Stimulated activated CD4-positive, alpha-beta T cell treated with anti-CD3 and anti-CD28 coated beads, Interleukin-2, amount 100 ng/mL, for 24 hours (primary cell): ENCODE measurements around the gene CFI.

Experiments used
- DNase-seq, 2 donors: peaks; one replicate each; pipeline ENCODE4 v3.0.0-alpha.2; 2020

CFI gene

DNA sequence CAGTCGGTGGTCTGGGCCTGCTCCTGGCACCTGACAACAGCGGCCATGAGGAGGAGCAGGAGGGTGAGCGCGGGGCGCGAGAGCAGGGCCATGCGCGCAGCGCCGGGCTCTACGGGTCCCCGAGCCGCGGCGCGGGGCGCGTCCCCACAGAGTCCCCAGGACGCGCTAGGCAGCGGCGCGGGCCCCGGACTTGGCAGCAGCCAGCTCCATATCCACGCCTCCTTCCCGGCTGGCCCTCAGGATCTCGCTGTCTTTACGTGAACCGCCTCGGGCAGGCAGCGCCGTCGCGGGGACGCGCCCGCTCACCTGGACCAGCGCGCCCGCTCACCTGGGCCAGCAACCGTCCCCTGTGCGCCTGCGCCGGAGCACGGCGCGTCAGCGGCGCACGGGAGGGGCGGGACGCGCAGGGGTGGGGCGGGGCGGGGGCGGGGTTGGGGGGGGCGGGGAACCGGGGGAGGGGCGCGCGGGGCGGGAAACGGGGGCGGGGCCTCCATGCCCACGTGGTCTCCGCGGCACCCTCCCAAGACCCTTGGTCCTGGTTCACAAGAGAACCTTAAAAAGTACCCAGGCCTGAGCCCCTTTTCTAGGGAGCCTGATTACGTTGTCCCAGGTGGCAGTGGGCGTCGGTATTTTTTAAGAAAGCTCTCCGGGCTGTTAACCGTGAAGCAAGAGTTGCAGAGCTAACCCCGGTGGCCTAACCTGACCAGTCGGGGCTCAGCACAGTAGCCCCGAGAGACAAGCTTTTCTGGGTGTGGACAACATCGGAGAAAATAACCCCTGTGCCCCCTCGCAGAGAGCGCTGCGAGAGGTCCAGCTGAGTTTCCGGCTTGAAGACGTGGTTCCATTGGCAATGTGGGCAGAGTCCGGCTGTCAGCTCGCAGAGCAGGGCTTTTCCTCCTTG, 71.8 kb downstream of the CFI start, which contains the start of gene PLA2G12A:
TSS of gene PLA2G12A (minus strand) at position 353 of the 901 bp plus-strand sequence. CDS start at position 92, 261 bp downstream.
- DNase-seq: peak; percentile 71 to 72

DNA sequence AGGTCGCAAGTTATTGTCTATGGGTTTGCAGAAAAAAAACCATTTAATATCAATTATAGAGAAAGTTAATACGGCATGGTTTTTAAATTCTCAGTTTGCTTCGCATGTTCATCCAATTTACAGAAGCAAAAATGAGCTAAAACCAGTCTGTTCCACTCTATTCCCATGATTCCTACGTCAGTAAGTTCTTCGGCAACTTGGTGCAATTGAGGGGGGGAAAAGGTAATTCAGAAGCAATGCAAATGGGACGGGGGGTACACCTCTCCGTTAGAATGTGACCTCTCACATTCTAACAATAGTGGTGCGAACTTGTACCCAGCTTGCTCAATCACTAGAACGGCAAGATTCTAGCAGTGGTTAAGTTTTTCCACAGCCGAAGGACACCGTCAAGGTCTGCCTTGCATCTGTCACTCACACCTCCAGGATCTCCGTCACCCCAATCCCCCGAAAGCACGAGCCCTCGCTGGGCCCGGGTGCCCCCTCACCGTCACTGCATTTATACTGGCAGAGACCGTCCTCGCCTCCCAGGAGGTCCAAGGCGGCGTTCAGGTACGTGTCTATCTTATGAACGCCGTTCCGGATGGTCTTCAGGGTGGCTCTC, 72.6 kb downstream of the CFI start:
- DNase-seq: peak in 1 of 2 donors; percentile 30

DNA sequence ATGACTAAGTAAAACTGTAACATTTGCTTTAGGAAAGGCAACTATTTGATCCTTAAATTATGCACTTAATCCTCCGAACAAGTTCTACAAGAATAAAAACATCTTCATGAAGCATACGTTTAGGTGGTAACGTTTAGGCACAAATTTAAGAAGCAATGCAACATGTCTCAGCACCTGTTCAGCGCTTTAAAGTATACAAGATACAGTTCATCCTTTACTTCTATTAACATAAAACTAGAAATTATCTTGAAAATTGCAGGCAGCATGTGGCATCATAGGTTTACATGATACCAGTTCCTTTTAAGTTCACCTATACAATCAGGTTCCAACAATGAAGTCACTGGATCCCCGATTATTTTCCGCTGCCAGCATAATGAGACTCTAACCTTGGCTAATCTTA, 73.4 kb downstream of the CFI start:
- no peak for DNase-seq

DNA sequence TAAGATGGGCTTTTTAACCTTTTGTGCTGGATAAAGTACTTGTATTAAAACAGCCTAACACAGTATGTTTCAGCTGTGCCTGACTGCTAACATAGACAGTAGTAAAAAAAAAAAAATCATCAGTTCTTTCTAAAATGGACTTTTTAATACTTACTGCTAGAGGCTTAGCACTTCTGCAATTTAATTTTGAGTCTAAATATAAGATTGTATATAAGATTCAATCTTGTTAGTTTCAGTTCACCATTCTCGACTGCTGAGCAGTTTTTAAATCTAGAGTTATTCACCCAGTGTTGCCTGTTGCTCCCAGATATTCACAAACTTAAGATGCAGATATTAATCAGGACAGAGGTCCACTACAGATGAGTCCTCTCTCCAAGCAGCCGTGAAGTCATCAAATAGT, 78.7 kb downstream of the CFI start:
- no peak for DNase-seq

DNA sequence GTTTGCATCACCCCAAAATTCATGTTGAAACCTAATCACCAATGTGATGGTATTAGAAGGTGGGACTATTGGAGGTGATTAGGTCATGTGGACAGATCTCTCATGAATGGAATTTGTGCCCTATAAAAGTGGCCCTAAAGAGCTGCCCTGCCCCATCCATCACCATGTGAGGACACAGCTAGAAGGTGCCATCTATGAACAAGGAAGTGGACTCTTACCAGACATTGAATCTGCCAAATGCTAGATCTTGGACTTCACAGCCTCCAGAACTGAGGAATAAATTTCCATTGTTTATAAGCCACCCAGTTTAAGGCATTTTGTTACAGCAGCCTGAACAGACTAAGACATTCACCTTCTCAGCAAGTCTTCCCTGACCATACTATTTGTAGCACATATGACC, 79.4 kb downstream of the CFI start:
- DNase-seq: no peak

DNA sequence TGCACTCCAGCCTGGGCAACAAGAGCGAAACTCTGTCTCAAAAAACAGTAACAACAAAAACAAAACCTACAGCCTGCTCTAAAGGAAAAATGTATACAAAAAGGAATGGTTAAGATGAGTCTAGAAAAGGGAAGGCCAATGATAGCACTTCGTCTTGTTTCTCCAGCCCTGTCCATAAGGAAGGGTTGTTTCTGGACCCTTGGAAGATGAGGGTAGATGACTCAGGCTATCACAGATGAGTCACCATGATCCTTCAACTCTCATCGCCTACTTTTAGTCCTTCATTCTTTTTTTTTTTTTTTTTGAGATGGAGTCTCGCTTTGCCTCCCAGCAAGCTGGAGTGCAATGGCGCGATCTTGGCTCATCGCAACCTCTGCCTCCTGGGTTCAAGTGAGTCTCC, 80.8 kb downstream of the CFI start:
- DNase-seq: no peak

DNA sequence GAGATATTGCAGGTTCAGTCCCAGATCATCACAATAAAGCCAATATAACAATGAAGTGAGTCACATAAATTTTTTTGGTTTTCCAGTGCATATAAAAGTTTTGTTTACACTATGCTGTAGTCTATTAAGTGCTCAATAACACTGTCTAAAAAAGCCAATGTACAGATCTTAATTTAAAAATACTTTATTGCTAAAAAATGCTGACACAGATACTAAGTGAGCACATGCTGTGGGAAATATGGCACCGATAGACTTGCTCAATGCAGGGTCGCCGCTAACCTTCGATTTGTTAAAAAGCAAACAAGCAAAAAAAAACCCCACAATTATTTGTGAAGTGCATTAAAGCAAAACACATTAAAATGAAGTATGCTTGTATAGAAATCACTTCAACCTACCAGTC, 82.2 kb downstream of the CFI start:
- DNase-seq: no peak

DNA sequence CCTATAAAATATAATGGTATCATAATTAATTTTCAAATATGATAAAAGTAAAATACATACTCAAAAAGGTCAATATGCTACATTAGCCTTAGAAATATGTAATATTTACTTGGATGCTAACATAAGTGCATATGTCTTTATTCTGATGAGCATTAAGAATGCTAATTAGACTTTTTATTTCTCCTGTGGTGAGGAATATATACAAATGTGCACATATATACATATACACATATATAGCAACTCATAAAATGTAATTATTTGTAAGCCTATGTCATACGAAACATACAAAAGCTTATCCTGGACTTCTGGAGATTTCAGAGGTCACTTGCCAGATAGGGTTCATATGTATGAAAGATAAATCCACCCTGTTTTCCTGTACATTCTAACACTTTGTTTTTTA, 83.0 kb downstream of the CFI start:
- DNase-seq: no peak

DNA sequence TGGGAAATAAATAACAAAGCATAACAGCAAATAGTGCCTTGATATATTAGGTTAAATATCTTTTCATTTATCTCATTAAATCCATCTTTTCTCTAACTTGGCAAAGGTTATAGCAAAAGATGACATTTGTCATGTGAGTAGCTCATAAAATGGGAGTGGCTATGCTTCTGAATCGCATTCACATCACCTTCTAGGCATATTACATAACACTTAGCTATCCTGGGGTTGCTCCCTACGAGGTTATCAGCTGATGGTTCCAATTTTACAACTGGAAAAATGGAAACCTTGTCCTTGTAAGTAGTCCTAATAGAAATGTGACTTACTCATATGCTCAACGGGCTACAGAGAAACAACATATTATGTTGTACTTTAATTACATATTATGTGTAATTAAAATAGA, 88.3 kb downstream of the CFI start:
- DNase-seq: no peak

DNA sequence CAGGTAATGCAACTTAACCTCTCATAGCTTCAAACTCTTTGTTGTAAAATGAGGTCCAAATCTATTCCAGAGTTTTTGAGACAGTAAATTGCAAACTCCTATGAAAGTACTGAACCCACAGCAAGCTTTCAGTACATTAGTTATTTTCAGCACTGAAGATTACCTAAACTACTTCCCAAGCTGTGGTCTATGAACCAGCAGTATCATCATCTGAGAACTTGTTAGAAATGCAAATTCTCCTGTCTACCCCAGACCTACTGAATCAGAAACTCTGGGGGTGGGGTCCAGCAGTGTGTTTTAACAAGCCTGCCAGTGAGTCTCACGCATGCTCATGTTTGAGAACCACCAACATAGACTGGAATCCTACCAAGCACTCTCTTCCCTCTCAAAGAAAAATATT, 92.8 kb downstream of the CFI start:
- no peak for DNase-seq

DNA sequence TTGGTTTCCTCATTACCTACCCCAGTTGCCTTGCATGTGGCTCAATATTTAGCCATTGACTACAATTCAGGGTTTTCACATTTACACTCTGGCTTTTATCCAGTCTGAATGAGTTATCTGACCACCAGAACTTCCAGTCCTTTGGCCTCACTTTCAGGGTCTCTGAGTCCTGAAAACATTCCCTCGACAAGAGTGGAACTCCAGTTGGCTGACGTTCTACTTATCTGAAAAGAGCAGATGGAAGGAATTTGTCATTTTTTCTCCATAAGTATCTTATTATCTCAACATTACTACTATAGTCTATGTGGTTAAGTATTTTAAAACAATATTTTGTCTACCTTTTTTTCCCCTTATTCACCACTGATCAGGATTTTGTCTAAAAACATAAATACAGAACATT, 93.4 kb downstream of the CFI start:
- no peak for DNase-seq

DNA sequence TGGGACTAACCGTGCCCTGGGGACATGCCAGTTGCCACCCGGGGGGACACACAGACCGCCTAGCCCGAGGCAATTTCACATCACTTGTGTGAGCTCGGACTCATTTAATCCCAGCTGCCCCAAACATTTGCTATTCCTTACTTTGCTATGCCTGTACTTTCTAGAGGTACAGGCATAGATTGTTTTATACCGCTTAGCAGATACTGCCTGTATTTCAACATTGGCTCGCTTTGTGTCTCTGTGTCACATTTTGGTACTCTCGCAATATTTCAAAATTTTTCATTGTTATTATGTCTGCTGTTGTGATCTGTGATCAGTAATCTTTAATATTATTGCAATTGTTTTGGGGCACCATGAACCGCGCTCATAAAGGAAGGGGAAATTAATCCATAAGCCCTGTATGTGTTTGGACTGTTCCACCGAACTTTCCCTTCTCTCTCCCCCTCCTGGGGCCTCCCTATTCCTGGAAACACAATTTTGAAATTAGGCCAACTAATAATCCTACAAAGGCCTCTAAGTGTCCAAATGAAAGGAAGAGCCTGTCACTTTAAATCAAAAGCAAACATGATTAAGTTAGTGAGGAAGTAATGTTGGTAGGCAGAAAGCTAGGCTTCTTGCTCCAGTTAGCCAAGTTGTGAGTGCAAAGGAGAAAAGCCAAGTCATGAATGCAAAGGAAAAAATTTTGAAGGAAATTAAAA, 98.0 kb downstream of the CFI start:
- DNase-seq: no peak

DNA sequence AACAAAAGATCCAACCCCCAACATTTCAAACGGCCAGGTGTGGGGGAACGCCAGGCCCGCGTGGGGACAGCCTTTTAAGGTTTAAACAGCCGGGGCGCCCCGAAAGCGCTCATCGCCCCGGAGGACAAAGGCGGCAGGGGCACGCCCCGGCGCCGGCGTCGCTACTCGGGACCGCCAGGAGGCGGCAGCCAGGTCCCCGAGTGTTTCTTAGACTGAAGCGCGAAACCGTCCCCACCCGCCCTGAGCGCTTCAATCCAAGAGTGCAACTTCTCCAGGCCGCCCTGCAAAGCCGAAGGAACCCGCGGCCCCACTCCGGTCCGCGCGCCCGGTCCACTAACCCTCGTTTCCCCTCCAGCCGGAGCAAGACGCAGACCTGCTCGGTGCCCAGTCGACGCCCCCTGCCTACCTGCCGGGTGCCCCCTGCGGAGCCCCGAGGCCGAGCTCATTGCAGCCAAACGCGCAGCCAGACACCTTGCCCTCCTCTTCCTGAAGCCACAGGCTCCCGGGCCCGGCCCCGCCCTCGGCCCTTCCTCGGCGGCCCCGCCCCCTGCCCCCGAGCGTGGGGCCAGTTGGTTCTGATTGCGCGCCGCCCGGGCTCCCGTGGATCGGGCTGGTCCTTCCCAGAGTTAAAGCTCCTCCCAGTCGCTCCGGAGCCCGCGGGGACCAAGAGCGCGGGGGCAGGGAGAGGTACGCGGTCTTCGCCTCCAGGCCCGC, 98.7 kb downstream of the CFI start, which contains the start of gene CASP6:
TSS of gene CASP6 (minus strand) at position 496 of the 714 bp plus-strand sequence. CDS start at position 446, 50 bp downstream.
- DNase-seq: peak; percentile 71 to 76

DNA sequence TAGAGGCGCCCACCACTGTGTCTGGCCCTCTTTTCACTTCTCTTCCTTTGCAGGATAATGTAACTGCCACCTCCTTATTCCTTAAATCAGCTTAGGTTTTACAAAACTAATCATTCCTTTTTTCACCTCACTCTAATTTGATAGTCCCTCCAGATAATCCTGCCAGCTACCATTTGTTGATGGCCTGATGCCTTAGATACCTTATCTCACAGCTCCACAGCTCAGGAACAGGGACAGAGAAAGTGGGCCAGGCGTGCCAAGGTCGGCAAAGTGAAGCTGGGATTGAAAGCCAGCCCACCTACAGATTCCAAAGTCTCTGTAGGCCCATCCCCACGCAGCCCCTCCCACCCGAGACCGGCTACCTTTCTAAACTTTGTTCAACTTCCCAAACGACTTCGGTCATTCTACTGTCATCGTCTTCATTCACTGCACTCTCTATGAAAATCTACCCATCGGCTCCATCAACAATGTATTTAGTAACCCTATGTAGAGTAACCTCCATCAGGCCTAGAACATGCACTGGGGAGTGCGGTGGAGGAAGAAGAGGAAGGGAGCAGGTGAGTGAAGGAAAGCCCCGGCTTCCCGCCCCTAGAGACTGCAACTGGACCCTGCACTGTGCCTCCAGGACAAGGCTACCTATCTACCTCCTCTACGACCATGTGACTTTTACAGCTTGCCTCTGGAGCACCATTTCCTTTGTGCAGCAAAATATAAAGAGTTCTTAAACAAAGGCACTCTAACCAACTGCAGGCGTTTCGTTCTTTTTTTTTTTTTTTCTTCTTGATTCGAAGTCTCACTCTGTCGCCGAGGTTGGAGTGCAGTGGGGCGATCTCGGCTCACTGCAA, 100.0 kb downstream of the CFI start:
- no peak for DNase-seq

DNA sequence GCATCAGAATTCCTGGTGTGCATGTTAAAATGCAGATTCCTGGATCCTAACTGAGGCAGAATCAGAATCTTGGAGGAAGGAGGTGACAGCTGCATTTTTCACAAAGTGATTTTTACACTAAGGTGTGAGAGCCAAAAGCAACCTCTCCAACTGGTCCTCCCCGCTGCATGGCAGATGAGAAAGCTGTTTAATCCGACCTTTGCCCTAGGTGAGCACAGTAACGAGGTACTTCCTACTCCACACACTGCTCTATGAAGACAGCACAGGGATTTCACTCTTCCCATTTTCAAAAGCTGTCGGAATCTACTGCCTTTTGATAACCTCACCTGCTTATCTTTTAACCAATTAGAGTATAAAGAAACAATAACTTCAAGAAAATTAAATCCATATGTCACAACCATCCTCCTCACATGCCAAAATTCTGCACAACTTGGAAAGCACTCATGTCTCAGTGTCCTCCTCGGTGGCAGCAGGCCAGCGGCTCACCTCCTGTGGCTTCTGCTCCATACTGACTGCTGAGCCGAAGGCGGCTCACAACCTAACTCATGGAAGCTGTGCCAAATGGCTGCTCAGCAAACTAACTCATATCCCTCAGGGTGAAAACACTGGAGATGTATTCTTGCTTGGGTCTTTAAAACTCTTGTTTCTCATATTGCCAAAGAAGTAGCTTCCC, 102.1 kb downstream of the CFI start:
- DNase-seq: no peak

DNA sequence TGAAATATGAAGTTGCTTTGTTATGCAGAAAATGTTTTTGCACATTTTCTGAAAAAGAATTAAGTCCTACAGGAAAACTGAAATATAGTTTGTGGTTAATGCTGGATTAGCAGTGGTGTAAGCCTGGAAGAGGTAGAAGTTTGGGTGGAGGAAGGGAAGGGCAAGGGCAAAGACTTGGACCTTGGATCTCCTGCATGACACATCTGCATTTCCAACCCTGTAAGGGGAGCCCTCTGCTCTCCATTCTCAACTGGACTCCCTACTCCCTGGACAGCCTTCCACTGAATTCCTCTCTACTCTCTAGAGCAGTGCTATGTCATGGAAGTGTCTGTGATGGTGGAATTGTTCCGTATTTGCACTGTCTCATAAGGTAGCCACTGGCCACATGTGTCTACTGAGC, 103.1 kb downstream of the CFI start:
- DNase-seq: no peak

DNA sequence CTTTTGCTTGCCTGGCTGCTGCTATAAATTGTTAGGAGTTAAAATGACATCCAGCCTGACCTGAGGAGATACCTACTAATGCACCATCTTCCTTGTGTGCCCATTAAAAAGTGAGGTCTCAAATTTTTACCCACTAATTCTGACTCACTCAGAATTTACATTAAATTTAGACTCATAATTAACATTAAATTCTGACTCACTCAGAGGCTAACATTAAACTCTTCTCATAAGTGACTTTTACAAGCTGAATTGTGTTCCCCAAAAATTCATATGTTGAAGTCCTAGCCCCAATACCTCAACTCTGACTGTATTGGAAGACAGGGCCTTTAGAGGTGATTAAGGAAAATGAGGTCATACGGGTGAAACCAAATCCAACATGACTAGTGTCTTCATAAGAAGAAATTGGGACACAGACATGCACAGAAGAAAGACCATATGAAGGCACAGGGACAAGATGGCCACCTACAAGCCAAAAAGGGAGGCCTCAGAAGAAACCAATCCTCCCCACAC, 110.3 kb downstream of the CFI start:
- no peak for DNase-seq
